NCI-H510A treated with DMSO at 0.1 percent for 48 hours (cell line): ENCODE results near the gene DIP2C.

Source experiments
- DNase-seq: peaks from one replicate; lab custom pipeline; 2025; lab: John Stamatoyannopoulos, UW

DIP2C gene

GRCh38 chr10:575402-576129, 113.9 kb downstream of the DIP2C start:
- DNase-seq = no peak

GRCh38 chr10:572696-573095, 116.8 kb downstream of the DIP2C start:
- DNase-seq = no peak

GRCh38 chr10:571688-572451, 117.6 kb downstream of the DIP2C start:
- no peak for DNase-seq

GRCh38 chr10:571166-571565, 118.3 kb downstream of the DIP2C start:
- no peak for DNase-seq

GRCh38 chr10:570628-571163, 118.8 kb downstream of the DIP2C start:
- DNase-seq = no peak

- no peak for DNase-seq
Observed at GRCh38 chr10:569961-570627, 119.4 kb downstream of the DIP2C start.

GRCh38 chr10:568848-569247, 120.6 kb downstream of the DIP2C start:
- no peak for DNase-seq

- no peak for DNase-seq
Observed at GRCh38 chr10:567869-568268, 121.6 kb downstream of the DIP2C start.

GRCh38 chr10:566241-566885, 123.1 kb downstream of the DIP2C start:
- DNase-seq = no peak

- DNase-seq = no peak
Observed at GRCh38 chr10:565676-566075, 123.8 kb downstream of the DIP2C start.

- no peak for DNase-seq
Observed at GRCh38 chr10:565146-565545, 124.3 kb downstream of the DIP2C start.

- no peak for DNase-seq
Observed at GRCh38 chr10:563827-564226, 125.6 kb downstream of the DIP2C start.

GRCh38 chr10:562142-562541, 127.3 kb downstream of the DIP2C start:
- no peak for DNase-seq

GRCh38 chr10:561721-562120, 127.7 kb downstream of the DIP2C start:
- DNase-seq = no peak

GRCh38 chr10:560314-560992, 129.0 kb downstream of the DIP2C start:
- no peak for DNase-seq

- no peak for DNase-seq
Observed at GRCh38 chr10:559767-560047, 129.8 kb downstream of the DIP2C start.

GRCh38 chr10:558891-559766, 130.3 kb downstream of the DIP2C start:
- no peak for DNase-seq

- no peak for DNase-seq
Observed at GRCh38 chr10:558364-558763, 131.1 kb downstream of the DIP2C start.

- no peak for DNase-seq
Observed at GRCh38 chr10:557792-558328, 131.6 kb downstream of the DIP2C start.

GRCh38 chr10:556971-557637, 132.4 kb downstream of the DIP2C start:
- no peak for DNase-seq
